GM23248 (cell line): ENCODE measurements around the gene ACVRL1.

Source experiments
- EZH2 ChIP-seq: fragments of 200-600 bp; sonication (generic); IDR thresholded peaks from 2 replicates; pipeline ENCODE4 v1.6.1; 2018; ENCODE audit warnings: antibody characterized with exemption, mild to moderate bottlenecking; ENCODE audit not compliant: insufficient read depth, poor library complexity, severe bottlenecking
- EZH2phosphoT487 ChIP-seq: fragments of 200-600 bp; sonication (generic); IDR thresholded peaks from 2 replicates; pipeline ENCODE4 v1.6.1; 2018; ENCODE audit warnings: antibody characterized with exemption, moderate library complexity, mild to moderate bottlenecking, low read depth; ENCODE audit not compliant: insufficient read depth

DNA sequence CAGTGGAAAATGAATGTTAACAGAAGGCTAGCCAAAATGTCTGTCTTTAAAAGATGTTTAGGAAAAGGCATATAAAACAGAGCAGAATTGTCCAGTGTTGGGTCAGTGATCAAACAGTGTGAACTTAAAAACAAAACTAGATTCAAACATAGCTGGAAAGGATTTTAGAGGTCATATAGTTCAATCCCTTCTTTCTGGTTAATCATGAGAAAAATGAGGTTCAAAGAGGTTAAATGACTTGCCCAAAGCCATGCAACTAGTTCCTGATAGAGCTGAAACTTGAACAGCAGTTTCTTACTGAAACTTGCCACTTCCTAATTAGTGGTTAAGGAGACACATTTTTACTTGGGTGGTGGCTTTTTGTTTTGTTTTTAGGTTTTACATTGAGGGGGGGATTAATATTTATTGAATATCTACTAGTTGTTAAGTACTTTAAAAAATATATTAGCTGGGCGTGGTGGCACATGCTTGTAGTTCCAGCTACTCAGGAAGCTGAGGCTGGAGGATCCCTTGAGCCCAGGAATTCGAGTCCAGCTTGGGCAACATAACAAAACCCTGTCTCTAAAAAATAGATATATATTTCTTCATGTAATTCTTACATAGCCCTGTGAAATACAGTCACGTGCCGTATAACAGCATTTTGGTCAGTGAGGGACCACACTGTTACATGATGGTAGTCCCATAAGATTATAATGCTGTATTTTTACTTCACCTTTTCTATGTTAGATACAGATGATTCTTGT, 64.5 kb downstream of the ACVRL1 start:
- TF ChIP-seq EZH2, result no peak
- no peak for TF ChIP-seq EZH2phosphoT487
